Stimulated activated CD4-positive, alpha-beta T cell treated with anti-CD3 and anti-CD28 coated beads, Interleukin-4, amount 100 ng/mL, for 48 hours (primary cell): ENCODE measurements around the gene SFT2D2.

Experiments
- DNase-seq, 2 donors: peaks; one replicate each; pipeline ENCODE4 v3.0.0-alpha.2; 2020; ENCODE audit warnings: low read depth in 2 of 2

The SFT2D2 gene

GRCh38 chr1:168265596-168265995 lies 39.8 kb downstream of the SFT2D2 start:
- DNase-seq = no peak

GRCh38 chr1:168266644-168267186 lies 40.9 kb downstream of the SFT2D2 start:
- no peak for DNase-seq

- DNase-seq = no peak
Measured at GRCh38 chr1:168271636-168272035, 45.8 kb downstream of the SFT2D2 start.

- DNase-seq = no peak
Measured at GRCh38 chr1:168273575-168273974, 47.8 kb downstream of the SFT2D2 start.

- DNase-seq = no peak
Measured at GRCh38 chr1:168279253-168279652, 53.4 kb downstream of the SFT2D2 start.

- no peak for DNase-seq
Measured at GRCh38 chr1:168280296-168280927, 54.6 kb downstream of the SFT2D2 start, which contains the start of gene TBX19. TBX19 (plus strand) TSS chr1:168280877; CDS start chr1:168281091, 214 bp downstream.

GRCh38 chr1:168281603-168282325 lies 56.0 kb downstream of the SFT2D2 start:
- DNase-seq = no peak

- no peak for DNase-seq
Measured at GRCh38 chr1:168285521-168285790, 59.7 kb downstream of the SFT2D2 start.

- DNase-seq = no peak
Measured at GRCh38 chr1:168285971-168286927, 60.4 kb downstream of the SFT2D2 start.

- no peak for DNase-seq
Measured at GRCh38 chr1:168287237-168287664, 61.4 kb downstream of the SFT2D2 start.

- DNase-seq = no peak
Measured at GRCh38 chr1:168288311-168289052, 62.7 kb downstream of the SFT2D2 start.

GRCh38 chr1:168291222-168291837 lies 65.5 kb downstream of the SFT2D2 start:
- no peak for DNase-seq

- DNase-seq = no peak
Measured at GRCh38 chr1:168293356-168293755, 67.6 kb downstream of the SFT2D2 start.

- no peak for DNase-seq
Measured at GRCh38 chr1:168295411-168296114, 69.8 kb downstream of the SFT2D2 start.

- no peak for DNase-seq
Measured at GRCh38 chr1:168297019-168297730, 71.4 kb downstream of the SFT2D2 start.

- no peak for DNase-seq
Measured at GRCh38 chr1:168298446-168298845, 72.6 kb downstream of the SFT2D2 start.

- no peak for DNase-seq
Measured at GRCh38 chr1:168300626-168301025, 74.8 kb downstream of the SFT2D2 start.

GRCh38 chr1:168301664-168302320 lies 76.0 kb downstream of the SFT2D2 start:
- no peak for DNase-seq
